Endothelial cell (in vitro differentiated cells): ENCODE data around the gene APBA2. TPM values are rescaled to one million over a fixed set of nuclear protein-coding genes. Genes with fewer than 3 reads are reported as not detected.

Source experiments
- DNase-seq: peaks from one replicate; pipeline ENCODE4 v3.0.0; 2021; ENCODE audit warnings: low spot score
- H3K27ac Mint-ChIP-seq: one replicate; pipeline ENCODE4 v1.8.0; 2021; ENCODE audit warnings: mixed read lengths, inconsistent platforms; ENCODE audit not compliant: unreplicated experiment
- H3K27me3 Mint-ChIP-seq: one replicate; pipeline ENCODE4 v1.8.0; 2021; ENCODE audit warnings: mild to moderate bottlenecking, moderate library complexity, mixed read lengths, inconsistent platforms; ENCODE audit not compliant: unreplicated experiment
- H3K36me3 Mint-ChIP-seq: one replicate; pipeline ENCODE4 v1.8.0; 2021; ENCODE audit warnings: mild to moderate bottlenecking, low read depth, mixed read lengths, inconsistent platforms; ENCODE audit not compliant: unreplicated experiment
- H3K4me1 Mint-ChIP-seq: one replicate; pipeline ENCODE4 v1.8.0; 2021; ENCODE audit warnings: mild to moderate bottlenecking, mixed read lengths, inconsistent platforms; ENCODE audit not compliant: unreplicated experiment
- H3K4me3 Mint-ChIP-seq: one replicate; pipeline ENCODE4 v1.8.0; 2021; ENCODE audit warnings: mild to moderate bottlenecking, mixed read lengths, inconsistent platforms; ENCODE audit not compliant: unreplicated experiment
- H3K9me3 Mint-ChIP-seq: one replicate; pipeline ENCODE4 v1.8.0; 2021; ENCODE audit warnings: mixed read lengths, inconsistent platforms; ENCODE audit not compliant: unreplicated experiment
- CTCF ChIP-seq: fragments of 200-600 bp; sonication (generic); IDR thresholded peaks from one replicate; pipeline ENCODE4 v1.5.0; 2021; ENCODE audit warnings: antibody characterized with exemption; ENCODE audit not compliant: unreplicated experiment
- total RNA-seq: library from RNA; stranded (reverse); fragmentation: NEBNext Ultra II Directional; extraction: Animal tissue kit (Norgen Biotek cat#: 25700); gene quantifications from one replicate; pipeline ENCODE4 v1.2.1, GENCODE V29; 2021; ENCODE audit not compliant: unreplicated experiment

Gene APBA2
- total RNA-seq, 1 donor from 2014 or later, result 33.1 TPM

DNA sequence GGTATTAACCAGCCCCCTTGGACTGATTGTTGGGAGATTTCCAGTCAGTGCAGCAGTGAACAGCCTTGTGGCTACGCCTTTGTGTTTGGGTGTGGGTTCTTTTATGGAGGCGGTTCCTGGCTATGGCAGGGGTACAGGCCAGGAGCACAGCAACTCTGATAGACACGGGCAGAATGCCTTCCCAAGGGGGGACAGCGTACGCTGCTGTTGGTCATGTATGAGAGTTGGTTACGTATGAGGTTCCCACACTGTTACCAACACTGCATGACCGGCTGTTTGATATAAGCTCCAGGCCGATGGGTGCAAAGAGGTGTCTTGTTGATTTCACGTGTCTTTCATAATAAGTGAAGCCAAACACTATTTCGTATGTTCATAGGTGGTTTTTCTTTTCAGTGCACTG lies 196.0 kb downstream of the APBA2 start:
- TF ChIP-seq CTCF, result no peak

GRCh38 chr15:29083161-29083560 lies 197.4 kb downstream of the APBA2 start:
- Mint-ChIP-seq H3K4me1 (no peaks in the 10 kb centered on the region), H3K27me3 (peaks cover under 1% of the 10 kb centered on the region), H3K27ac (no peak overlapping the region), H3K36me3 (peaks cover 4% of the 10 kb centered on the region), H3K9me3 (no peaks in the 10 kb centered on the region), H3K4me3 (no peak overlapping the region)
- DNase-seq, result no peak
- no peak for TF ChIP-seq CTCF

More for the DNA sequence above, 196.0 kb downstream of the APBA2 start:
- no peak for DNase-seq
- no peaks in the 10 kb centered on the region for H3K36me3 Mint-ChIP-seq
- no peaks in the 10 kb centered on the region for H3K9me3 Mint-ChIP-seq
- H3K4me3 Mint-ChIP-seq, result no peak overlapping the region
- no peaks in the 10 kb centered on the region for H3K27me3 Mint-ChIP-seq
- no peaks in the 10 kb centered on the region for H3K4me1 Mint-ChIP-seq
- H3K27ac Mint-ChIP-seq, result no peak overlapping the region

GRCh38 chr15:29083858-29084257 lies 198.1 kb downstream of the APBA2 start:
- peaks cover 4% of the 10 kb centered on the region for H3K36me3 Mint-ChIP-seq
- no peak for TF ChIP-seq CTCF
- H3K27me3 Mint-ChIP-seq, result peaks cover 7% of the 10 kb centered on the region
- H3K27ac Mint-ChIP-seq, result no peak overlapping the region
- H3K9me3 Mint-ChIP-seq, result no peaks in the 10 kb centered on the region
- no peaks in the 10 kb centered on the region for H3K4me1 Mint-ChIP-seq
- H3K4me3 Mint-ChIP-seq, result no peak overlapping the region
- DNase-seq, result no peak

DNA sequence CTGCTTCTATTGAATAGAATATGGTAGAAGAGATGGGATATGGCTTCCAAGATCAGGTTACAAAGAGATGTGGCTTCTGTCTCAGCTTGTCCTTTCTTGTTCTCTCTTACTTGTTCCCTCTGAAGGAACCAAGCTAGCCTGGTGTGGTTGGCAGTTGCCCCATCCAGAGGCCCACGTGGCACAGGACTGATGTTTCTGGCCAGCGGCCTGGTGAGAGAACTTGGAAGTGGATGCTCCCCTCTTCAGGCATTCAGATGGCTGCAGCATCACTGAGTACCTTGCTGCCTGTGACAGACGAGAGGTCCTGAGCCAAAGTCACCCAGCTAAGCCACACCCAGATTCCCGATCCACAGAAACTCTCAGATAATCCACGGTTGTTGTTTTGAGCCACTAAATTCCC lies 200.2 kb downstream of the APBA2 start:
- H3K27me3 Mint-ChIP-seq, result peaks cover 12% of the 10 kb centered on the region
- no peaks in the 10 kb centered on the region for H3K4me1 Mint-ChIP-seq
- peaks cover 4% of the 10 kb centered on the region for H3K36me3 Mint-ChIP-seq
- TF ChIP-seq CTCF, result no peak
- no peak for DNase-seq
- H3K27ac Mint-ChIP-seq, result no peak overlapping the region
- no peak overlapping the region for H3K4me3 Mint-ChIP-seq
- no peaks in the 10 kb centered on the region for H3K9me3 Mint-ChIP-seq

- Mint-ChIP-seq H3K4me1 (no peaks in the 10 kb centered on the region), H3K36me3 (peaks cover 4% of the 10 kb centered on the region), H3K27me3 (peaks cover 18% of the 10 kb centered on the region), H3K9me3 (no peaks in the 10 kb centered on the region), H3K27ac (no peak overlapping the region), H3K4me3 (no peak overlapping the region)
- DNase-seq, result no peak
- TF ChIP-seq CTCF, result no peak
These were observed 201.1 kb downstream of the APBA2 start for GRCh38 chr15:29086891-29087290.
